Astrocyte (in vitro differentiated cells and primary cell): ENCODE measurements around the gene KIF21A.

Experiments
- EZH2 ChIP-seq: IDR thresholded peaks from 2 replicates; pipeline ENCODE4 v1.6.1; 2012; ENCODE audit warnings: mild to moderate bottlenecking, low read length, inconsistent platforms; ENCODE audit not compliant: insufficient read depth
- TF ChIP-seq, protein P1 (sequence below): IDR thresholded peaks from 2 replicates; pipeline ENCODE4 v1.5.1; 2011; ENCODE audit warnings: low read depth, mild to moderate bottlenecking, inconsistent platforms, low read length, moderate library complexity; ENCODE audit not compliant: insufficient read depth

- TF ChIP-seq, protein P1, sequence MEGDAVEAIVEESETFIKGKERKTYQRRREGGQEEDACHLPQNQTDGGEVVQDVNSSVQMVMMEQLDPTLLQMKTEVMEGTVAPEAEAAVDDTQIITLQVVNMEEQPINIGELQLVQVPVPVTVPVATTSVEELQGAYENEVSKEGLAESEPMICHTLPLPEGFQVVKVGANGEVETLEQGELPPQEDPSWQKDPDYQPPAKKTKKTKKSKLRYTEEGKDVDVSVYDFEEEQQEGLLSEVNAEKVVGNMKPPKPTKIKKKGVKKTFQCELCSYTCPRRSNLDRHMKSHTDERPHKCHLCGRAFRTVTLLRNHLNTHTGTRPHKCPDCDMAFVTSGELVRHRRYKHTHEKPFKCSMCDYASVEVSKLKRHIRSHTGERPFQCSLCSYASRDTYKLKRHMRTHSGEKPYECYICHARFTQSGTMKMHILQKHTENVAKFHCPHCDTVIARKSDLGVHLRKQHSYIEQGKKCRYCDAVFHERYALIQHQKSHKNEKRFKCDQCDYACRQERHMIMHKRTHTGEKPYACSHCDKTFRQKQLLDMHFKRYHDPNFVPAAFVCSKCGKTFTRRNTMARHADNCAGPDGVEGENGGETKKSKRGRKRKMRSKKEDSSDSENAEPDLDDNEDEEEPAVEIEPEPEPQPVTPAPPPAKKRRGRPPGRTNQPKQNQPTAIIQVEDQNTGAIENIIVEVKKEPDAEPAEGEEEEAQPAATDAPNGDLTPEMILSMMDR = no peak
- TF ChIP-seq EZH2 = no peak
These were observed 150.7 kb downstream of the KIF21A start for GRCh38 chr12:39292125-39292630.
